HL-60/S4 treated with retinoic acid at 250 ng/mL for 4 days and 3 days (cell line): ENCODE measurements around the gene UPF1.
"Not testable (repeated sequence)": the region's sequence is repeated elsewhere in the genome, so short reads cannot be mapped to it uniquely, and the experiment has no call there.

ENCODE experiments used
- in situ Hi-C: fragments of 300-500 bp; cut with MboI; formaldehyde crosslinking; loops from 2 replicates; pipeline ENCODE4 v1.7.0; 2022; ENCODE audit warnings: low sequenced_read_pairs

The UPF1 gene

DNA sequence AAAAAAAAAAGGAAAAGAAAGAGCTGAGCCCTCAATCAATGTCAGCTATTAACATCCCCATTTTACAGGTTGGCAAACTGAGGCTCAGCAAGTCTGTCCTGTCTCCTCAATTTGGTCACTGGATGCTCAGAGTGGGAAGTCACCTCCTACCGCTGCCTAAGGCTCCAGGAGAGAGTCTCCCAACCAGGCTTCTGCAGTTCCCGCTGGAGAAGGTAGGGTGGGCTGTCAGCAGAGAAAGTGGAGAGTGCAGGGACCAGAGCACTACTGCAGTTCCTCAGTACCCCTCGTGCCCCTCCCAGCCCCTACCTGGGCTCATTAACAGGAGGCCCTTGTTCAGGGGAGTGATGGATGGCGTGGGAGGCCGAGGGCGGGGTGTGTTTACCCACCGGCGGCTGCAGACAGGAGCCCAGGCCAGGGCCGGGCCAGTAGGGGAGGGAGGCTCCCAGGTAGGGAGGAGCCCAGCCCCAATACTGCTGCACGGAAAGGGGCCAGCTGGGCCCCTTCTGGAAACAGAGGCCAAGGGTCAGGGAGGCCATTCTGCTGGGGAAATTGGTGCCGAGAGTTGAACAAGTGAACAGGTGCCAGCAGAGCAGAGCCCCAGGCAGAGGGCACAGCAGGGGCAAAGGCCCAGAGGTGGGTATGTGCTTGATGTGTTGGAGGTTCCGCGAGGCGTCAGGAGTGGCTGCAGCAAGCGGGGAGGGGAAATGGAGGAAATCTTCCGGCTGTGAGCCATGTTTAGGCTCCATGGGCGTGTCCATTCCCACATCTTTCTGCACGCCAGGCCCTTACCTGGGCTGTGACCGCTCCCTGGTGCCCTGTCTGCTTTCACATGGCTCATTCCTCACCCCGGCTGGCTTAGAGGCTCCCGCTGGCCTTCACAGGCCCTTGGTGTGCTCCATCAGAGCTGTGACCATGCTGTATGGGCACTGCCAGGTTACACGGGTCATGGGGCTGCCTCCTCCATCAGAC is 33.1 kb upstream of the UPF1 start:
- in situ Hi-C loops, result no loop called here

DNA sequence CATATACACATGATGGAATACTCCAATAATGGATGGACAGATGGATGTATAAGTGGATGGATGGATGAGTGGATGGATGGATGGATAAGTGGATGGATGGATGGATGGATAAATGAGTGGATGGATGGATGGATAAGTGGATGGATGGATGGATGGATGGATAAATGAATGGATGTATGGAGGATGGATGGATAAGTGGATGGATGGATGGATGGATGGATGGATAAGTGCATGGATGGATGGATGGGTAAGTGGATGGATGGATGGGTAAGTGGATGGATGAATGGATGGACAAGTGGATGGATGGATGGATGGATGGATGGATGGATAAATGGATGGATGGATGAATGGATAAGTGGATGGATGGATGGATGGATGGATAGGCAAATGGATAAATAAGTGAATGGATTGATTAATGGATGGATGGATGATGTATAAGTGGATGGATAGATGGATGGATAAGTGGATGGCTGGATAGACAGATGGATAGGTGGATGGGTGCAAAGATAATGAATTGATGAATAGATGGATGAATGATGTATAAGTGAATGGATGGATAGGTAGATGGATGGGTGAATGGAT is 32.3 kb upstream of the UPF1 start:
- in situ Hi-C loops, result no loop called here

DNA sequence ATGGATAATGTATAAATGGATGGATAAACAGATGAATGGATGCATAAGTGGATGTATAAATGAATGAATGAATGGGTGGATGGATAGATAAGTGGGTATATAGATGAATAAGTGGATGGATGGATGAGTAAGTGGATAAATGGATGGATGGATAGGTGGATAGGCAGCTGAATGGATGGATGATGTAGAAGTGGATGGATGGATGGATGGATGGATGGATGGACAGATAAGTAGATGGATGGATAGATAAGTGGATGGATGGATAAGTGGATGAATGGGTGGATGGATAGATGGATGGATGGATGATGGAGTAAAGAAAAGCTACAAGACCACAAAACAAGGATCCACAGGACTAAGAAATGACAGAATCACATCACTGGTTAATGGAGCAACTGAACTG is 31.7 kb upstream of the UPF1 start:
- in situ Hi-C loops, result no loop called here

DNA sequence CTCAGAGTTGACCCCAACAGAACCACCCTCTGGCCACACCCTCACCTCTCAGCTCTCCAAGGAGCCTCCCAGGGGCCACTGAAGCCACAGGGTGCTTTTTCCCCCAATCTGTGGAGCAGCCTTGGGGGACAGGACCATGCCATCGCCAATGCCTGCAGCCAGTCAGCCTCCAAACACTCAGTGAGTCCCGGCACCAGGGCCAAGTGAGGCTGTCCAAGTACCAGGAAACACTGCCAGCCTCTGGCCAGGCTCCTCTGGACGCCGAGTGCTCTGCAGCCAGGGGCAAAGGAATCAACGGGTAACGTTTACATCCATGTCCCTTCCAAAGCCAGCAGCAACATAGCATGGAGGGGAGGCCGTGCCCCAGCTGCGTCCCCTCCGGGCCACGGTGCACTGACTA is 31.1 kb upstream of the UPF1 start:
- in situ Hi-C loops, result no loop called here

DNA sequence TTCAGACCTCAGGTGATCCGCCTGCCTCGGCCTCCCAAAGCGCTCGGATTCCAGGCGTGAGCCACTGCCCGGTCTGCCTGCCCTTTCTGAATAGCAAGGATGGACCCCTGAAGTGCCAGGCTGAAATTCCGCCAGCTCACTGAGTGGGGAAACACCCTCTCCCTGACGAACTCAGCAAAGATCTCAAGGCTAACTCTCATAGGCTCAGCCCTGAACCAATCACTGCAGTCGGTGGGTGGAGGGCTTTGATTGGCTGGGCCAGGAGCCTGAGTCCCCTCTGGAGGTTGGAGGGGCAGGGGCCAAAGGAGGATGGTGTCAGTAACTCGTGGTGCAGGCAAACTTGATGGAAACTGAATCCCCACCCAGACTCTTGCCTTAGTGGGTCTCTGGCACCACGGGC is 29.4 kb upstream of the UPF1 start:
- in situ Hi-C loops, result no loop called here

DNA sequence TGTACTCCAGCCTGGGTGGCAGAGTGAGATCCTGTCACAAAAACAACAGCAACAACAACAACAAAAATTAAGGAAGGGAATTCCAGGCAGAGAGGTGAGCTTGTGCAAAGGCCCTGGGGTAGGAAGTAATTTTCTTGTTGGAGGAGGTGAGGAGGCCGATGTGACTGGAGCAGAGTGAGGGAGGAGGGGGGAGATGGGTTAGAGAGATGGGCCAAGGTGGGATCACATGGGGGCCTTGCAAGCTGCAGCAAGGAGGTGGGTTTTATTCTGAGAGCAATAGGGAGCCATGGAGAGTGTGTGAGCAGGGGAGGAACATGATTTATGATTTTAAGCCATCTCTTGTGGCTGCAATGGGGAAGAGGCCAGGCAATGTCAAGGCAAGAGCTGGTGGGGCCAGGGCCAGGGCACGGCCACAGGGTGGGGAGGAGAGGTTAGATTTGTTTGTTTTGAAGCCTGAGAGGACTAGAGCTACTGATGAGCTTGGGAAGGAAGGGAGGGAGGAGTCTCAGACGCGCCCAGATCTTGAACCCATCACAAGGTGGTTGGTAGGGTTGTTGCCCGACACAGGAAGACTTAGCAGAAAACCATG is 28.1 kb upstream of the UPF1 start:
- in situ Hi-C loops, result no loop called here

DNA sequence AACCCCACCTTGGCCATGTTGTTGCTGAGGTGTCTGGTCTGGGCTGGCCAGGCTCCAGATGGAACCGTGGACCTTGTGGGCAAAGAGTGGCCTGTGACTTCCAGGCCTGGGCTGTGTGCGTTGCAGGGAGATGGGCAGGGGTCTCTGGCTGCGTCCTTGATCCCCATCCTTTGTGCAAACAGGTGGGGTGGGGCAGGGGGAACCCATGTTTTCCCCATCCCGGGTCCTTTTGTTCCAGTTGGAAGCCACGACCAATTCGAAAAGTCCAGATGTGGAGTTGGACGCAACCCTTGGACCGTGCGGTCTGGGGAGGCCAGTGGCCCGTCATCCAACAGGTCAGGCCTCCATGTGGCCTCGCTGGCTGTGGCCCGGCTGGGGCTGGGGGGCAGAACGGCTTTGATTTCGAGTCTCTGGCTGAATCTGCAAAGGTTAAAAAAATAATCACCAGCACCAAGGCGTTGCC is 27.6 kb upstream of the UPF1 start:
- in situ Hi-C loops, result no loop called here

DNA sequence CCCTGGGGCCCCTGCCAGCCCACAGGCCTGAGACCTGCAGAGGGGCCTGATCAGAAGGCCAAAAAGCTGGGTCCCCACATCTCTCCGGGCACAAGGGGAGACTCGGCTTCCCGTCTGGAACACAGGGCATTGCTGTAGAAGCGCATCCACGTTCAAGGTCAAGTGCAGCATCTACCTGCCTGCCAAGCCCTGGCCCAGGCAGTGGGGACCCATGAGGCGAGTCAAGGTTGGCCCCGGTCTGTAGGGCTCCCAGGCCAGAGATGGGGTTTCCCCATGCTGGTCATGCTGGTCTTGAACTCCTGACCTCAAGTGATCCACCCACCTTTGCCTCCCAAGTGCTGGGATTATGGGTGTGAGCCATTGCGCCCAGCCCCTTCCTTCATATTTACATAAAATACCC is 27.1 kb upstream of the UPF1 start:
- in situ Hi-C loops, result no loop called here

DNA sequence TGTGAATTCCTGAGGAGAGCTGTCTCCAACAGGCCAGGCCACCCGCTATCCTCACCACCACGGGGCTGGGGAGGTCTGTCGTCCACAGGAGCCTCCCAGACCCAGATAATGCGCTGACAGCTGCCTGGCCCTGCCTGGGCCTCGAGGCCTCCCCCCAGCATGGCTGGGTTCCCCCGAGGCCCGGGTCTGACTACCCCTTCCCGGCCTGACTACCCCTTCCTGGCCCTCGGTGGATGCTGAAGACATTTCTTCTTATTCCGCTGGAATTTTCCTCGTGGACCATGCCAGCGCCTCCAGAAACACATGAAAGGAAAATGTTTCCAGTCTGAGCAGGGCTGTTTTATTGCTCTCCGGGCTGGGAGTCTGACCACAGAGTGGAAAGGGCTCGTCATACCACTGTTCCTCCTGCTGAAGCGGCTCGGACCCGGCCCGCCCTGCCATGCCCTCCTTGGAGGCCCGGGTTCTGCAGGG is 23.9 kb upstream of the UPF1 start:
- in situ Hi-C loops, result no loop called here

DNA sequence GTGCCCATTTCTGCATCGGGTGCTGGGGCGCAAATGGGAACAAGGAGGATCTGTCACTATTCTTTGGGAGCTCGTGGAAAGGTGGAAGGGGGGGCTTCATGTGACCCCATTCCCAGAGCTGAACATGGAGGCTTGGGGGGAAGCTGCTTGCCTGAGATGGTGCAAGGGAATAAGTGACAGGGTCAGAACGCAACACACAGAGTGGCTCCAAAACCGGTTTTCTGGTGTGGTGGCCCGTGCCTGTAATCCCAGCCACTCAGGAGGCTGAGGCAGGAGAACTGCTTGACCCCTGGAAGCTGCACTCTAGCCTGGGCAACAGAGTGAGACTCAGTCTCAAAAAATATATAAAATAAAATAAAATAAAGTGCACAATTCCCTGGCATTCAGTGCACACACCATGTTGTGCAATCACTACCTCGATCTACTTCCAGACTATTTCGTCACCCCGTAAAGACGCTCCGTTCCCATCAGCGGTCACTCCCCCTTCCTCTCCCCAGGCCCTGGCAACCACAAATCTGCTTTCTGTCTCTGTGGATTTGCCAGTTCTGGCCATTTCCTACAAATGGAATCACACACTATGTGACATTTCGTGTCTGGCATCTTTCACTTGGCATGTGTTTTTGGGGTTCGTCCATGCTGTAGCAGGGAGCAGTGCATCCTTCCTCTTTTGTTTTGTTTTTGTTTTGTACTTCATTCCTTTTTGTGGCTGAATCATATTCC is 22.4 kb upstream of the UPF1 start:
- in situ Hi-C loops, result no loop called here

DNA sequence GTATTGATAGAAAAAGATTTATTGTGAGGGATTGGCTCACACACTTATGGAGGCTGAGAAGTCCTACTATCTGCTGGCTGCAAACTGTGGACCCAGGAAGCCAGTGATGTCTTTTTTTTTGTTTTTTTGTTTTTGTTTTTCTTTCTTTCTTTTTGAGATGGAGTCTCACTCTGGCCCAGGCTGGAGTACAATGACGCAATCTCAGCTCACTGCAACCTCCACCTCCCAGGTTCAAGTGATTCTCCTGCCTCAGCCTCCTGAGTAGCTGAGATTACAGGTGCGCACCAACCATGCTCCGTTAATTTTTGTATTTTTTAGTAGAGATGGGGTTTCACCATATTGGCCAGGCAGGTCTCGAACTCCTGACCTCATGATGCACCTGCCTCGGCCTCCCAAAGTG is 20.1 kb upstream of the UPF1 start:
- in situ Hi-C loops, result not testable (repeated sequence)

DNA sequence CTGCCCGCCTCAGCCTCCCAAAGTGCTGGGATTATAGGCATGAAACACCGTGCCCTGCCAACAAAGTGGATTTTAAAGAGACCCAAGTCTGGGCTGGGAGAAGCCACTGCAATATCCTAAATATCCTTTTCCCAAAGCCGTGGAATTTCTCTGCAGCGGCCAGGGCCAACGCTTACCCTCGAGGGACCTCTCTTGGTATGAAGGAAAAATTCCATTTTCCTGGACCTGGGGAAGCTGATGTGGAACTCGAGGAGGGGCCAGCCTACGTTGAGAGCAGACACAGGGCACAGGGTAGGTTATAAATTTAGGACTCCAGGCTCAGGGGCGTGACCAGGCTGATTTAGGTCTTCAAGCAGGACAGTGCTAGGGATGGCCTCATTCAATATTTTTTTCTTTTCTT is 17.7 kb upstream of the UPF1 start:
- in situ Hi-C loops, result no loop called here

DNA sequence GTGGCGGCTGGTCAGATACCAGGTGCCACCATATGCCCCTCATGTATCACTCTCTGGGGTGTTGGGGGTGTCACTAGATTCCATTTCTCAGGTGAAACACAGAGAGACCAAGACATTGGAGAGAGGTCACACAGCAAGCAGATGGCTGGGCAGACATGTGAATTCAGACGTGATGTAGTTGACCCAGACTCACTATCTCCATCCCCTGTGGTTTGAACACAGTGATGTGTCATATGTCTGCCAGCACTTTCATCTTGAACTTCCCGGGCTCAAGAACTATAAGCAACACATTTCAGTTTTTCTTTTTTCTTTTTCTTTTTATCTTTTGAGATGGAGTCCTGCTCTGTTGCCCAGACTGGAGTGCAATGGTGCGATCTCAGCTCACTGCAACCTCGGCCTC is 16.1 kb upstream of the UPF1 start:
- in situ Hi-C loops, result no loop called here

DNA sequence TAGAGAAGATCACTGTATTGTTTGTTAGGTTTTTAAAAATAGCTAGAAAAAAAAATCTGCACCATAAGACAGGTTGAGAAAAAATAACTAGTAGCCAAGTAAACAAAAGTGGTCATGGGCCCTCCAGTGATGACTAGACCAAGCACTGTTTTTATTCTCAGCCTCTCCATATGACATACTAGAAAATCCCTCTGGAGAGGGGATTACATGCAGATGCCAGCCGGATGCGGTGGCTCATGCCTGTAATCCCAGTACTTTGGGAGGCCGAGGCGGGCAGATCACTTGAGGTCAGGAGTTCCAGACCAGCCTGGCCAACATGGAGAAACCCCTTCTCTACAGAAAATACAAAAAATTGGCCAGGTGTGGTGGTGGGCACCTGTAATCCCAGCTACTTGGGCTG is 15.1 kb upstream of the UPF1 start:
- in situ Hi-C loops, result not testable (repeated sequence)

DNA sequence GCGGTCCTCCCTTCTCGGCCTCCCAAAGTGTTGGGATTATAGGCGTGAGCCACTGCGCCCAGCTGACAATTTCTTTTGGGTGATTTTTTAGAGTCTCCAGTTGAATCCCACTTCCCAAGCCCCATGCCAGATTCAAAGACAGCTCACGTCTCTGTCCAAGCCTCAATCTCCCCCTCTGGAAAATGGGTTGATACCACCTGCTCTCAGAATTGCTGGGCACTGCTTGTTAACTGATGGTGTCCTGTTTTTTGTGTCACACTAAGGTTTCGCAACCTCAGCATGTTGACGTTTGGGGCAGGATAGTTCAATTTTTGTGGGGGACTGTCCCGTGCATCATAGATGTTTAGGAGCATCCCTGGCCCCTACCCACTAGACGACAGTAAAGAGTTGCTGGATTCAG is 14.2 kb upstream of the UPF1 start:
- in situ Hi-C loops, result no loop called here

DNA sequence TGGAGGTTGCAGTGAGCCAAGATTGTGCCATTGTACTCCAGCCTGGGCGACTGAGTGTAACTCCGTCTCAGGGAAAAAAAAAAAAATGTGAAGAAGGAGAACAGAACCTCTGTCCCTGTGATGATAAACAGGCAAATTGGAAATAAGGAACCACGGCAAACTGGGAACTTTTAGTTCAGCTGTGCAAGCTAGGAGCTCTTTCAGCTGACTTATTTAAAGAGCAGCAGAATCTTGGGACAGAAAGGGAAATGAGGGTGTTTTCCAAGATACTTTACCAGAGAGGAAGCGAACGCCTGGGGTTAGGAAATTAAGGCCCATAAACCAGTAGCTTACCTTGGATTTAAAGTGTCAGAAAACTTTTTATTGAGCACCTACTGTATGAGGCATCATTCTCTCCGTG is 3.0 kb upstream of the UPF1 start:
- in situ Hi-C loops, result no loop called here

DNA sequence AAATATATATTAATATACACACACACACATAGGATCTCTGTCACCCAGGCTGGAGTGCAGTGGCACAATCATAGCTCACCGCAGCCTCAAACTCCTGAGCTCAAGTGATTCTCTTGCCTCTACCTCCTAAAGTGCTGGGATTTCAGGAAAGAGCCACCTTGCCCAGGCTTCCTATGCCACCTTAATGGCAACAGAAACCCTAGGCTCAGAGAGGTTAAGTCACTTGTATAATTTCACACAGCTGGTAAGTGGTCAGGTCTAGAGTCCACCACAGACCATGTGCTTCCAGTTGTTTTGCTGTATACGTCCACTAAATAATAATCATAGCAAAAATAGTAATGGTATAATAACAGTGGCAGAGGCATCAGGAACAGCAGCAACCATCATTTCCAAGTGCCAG is 1.3 kb upstream of the UPF1 start:
- in situ Hi-C loops, result no loop called here

DNA sequence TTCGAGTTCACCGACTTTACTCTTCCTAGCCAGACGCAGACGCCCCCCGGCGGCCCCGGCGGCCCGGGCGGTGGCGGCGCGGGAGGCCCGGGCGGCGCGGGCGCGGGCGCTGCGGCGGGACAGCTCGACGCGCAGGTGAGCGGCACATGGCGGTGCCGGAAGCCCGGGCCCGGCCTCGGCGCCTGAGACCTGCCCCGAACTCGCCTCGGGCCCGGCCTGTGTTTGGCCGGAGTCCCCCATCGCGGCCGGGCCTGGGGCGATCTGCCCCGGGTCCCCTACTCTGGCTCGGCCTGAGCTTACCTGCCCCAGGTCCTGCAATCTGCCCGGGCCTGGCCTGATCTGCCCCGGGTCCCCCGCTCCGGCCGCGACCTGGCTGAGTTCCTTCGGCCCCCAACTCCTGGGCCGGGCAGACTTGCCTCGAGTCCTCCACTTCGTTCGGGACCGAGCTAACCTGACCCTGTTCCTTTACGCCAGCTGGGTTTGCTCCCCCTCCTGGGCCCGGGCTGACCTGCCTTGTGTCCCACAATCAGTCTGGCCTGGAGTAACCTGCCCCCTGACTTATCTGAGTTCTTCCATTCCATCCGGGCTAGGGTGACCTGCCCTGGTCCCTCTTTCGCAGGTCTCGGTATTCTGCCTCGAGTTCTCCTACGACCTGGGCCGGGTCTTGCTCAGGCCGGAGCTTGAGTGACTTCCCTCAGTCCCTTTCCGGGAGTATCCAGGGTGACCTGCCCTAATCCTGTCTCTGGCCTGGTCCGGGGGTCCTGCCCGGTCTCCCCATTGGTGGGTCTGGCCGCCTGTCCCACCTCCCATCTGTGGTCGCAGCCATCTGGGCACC is 764 bp downstream of the UPF1 start:
- in situ Hi-C loops, result no loop called here

DNA sequence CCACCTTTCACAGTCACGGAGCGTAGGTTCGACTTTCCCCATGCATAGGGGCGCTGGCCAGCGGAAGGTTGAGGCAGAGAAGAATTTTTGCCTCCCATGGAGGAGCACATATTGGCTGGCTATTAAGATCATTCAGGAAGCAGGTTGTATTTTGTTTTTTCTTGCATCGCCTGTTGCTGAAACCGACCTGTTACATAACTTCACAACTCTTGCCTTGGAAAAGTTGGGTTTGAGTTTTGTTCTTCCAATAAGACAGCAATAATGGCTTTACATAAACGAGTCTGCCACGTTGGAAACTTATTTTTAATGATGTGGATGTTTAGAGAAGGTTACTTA is 1.4 kb downstream of the UPF1 start:
- in situ Hi-C loops, result no loop called here

DNA sequence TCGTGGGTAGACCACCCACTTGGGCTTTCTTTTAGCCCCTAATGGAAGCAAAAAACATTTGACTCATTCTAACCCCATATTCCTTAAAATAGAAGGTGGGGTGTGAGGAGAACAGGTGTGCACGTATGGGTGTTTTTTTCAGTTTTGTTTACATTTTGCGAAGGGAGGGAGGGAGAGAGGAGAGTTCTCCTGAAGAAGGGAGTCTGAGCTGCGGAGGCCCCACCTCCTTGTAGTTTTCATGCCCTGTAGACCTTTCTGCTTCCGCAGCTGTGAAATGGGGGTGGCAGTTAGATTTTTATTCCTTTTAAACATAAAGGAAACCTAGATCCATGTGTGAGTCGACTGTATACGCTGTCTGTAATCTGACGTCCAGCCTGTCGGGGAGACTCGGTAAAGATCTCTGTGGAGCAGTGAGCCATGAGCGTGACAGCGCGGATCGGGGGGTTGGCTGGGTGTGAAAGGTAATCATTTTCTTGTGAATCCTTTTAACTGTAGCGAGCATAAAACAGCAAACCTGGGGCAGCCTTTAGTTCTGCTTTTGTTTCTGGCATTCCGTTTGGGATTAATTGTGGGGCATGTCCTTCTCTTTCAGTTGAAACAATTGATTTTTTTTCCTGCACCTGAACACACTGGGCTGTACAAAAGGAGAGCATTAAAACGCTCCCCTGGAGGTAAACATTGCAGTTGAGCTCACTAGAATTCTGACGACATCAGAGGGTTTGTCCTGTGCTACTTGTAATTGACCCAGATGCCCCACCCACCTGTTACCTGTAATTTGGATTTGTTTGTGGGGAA is 2.3 kb downstream of the UPF1 start:
- in situ Hi-C loops, result no loop called here
